ENCODE measurements around the gene GALNS. TPM values are rescaled to one million over a fixed set of nuclear protein-coding genes. Genes with fewer than 3 reads are reported as not detected.

GALNS gene
- total and polyA plus RNA-seq, 8 donors = 5.7 to 26.1 (median 9.1) TPM

- 90 to 91% methylated on average over 45 of the region's 45 CpGs for WGBS, 2 donors
- no peaks in the 10 kb centered on the region for H3K4me1 ChIP-seq
- ATAC-seq (no peak), FAIRE-seq (no peak), DNase-seq (no peak)
- H3K4me3 ChIP-seq = no peak overlapping the region
- intact Hi-C loops (cut with DNase I) = no loop called here
- H3K27ac ChIP-seq = no peak overlapping the region
- no peaks in the 10 kb centered on the region for H3K27me3 ChIP-seq
- peaks cover 0 to 16% (median 0%) of the 10 kb centered on the region in 3 donors for H3K36me3 ChIP-seq
- TF ChIP-seq CTCF (IDR thresholded peaks at IDR 0.05) = no peak
- no peaks in the 10 kb centered on the region for H3K9me3 ChIP-seq
Measured at GRCh38 chr16:88878967-88879787, 22.4 kb upstream of the GALNS start.

DNA sequence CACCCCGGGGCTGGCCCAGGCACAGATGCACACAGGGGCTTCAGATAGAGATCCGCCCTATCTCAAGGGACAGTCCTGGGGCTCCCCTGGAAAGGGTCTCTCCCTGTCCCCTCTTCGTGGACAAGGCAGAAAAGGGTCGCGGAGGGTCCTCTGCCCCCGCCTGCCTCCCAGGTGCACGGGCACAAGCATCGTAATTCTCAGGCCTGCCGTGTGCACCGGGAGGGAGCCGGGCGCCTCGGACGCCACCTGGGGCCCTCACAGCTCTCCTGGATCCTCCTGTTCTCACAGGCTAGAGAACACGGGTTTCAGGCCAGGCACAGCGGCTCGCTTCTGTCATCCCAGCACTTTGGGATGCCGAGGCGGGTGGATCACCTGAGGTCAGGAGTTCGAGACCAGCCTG lies 21.6 kb upstream of the GALNS start:
- Histone ChIP-seq H3K4me1 (no peaks in the 10 kb centered on the region), H3K27ac (no peak overlapping the region), H3K4me3 (no peak overlapping the region), H3K36me3 (peaks cover 0 to 9% (median 0%) of the 10 kb centered on the region in 3 donors), H3K27me3 (no peaks in the 10 kb centered on the region), H3K9me3 (no peaks in the 10 kb centered on the region)
- intact Hi-C loops (cut with DNase I) = no loop called here
- no peak for DNase-seq
- no peak for ATAC-seq
- no peak for TF ChIP-seq CTCF (IDR thresholded peaks at IDR 0.05)
- FAIRE-seq = no peak
- WGBS, 2 donors = 94 to 97% methylated on average over 19 to 20 of the region's 20 CpGs

DNA sequence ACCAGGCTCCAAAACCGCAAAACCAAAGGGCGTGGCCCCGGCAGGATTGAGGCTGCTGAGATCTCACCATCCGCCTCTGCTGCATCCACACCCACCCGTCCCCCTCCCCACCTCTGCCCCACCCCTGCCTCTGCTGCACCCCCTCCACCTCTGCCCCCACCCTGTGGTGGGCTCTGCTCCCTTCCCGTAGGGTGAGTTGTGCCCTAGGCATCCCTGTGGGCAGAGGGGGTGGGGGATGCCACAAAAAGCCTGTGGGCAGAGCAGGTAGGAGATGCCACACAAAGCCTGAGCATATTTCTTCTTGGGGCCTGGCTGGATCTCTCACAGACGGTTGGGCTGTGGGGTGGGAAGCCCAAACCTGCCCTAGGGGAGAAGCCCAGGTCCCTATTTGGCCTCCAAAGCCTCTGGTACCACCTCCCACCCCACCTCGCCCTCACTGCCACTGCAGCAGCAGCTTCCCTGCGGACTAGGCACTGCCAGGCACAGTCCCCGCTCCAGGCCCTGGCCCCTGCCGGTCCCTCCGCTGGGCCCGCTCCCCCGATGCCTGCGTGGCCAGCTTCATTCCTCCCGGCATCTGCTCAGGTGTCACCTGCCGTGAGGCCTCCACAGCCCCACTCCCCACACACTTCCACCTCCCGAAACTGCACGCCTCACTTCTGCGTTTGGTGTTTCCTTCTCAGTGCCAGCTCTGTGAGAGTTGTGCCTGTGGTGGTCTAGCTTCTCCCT lies 21.0 kb upstream of the GALNS start:
- Histone ChIP-seq H3K36me3 (peaks cover 0 to 3% (median 0%) of the 10 kb centered on the region in 3 donors), H3K27me3 (no peaks in the 10 kb centered on the region), H3K4me3 (no peak overlapping the region), H3K4me1 (no peaks in the 10 kb centered on the region), H3K9me3 (no peaks in the 10 kb centered on the region), H3K27ac (no peak overlapping the region)
- FAIRE-seq = no peak
- no peak for DNase-seq
- no peak for TF ChIP-seq CTCF (IDR thresholded peaks at IDR 0.05)
- intact Hi-C loops (cut with DNase I) = no loop called here
- WGBS, 2 donors = 88 to 90% methylated on average over 20 of the region's 20 CpGs
- ATAC-seq = no peak

DNA sequence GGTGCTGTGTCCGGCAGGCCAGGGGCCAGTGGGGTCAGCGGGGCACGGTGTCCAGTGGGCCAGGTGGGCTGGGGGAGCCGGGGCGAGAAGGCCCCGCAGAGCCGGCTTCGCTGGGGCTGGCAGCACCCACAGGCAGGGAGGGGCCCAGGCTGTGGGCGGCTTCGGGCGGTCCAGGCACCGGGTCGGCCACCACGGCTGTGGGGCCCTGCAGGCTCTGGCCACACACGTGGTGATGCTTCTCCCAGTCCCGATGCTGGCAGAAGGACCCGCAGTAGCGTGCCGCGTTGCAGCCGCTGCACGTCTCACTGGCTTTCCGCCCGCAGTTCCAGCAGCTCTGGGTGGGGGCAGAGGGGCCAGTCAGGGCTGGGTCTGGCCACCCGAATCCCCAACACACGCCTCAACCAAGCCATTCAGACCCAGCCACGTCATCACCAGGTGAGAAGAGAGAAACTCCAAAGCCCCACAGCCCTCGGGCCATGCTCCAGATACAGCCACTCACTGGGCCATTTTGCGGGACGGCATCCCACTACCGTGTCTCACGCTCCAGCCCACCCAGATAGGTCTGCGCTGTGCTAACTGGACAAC lies 20.3 kb upstream of the GALNS start:
- Histone ChIP-seq H3K9me3 (no peaks in the 10 kb centered on the region), H3K27ac (no peak overlapping the region), H3K4me3 (no peak overlapping the region), H3K27me3 (no peaks in the 10 kb centered on the region), H3K36me3 (no peaks in the 10 kb centered on the region), H3K4me1 (no peaks in the 10 kb centered on the region)
- DNase-seq (no peak), FAIRE-seq (no peak), ATAC-seq (no peak)
- intact Hi-C loops (cut with DNase I) = no loop called here
- TF ChIP-seq CTCF (IDR thresholded peaks at IDR 0.05) = no peak
- 91 to 93% methylated on average over 32 to 33 of the region's 33 CpGs for WGBS, 2 donors

Data from pancreas (tissue), 10 donors.